ENCODE measurements around the gene CFAP61.

DNA sequence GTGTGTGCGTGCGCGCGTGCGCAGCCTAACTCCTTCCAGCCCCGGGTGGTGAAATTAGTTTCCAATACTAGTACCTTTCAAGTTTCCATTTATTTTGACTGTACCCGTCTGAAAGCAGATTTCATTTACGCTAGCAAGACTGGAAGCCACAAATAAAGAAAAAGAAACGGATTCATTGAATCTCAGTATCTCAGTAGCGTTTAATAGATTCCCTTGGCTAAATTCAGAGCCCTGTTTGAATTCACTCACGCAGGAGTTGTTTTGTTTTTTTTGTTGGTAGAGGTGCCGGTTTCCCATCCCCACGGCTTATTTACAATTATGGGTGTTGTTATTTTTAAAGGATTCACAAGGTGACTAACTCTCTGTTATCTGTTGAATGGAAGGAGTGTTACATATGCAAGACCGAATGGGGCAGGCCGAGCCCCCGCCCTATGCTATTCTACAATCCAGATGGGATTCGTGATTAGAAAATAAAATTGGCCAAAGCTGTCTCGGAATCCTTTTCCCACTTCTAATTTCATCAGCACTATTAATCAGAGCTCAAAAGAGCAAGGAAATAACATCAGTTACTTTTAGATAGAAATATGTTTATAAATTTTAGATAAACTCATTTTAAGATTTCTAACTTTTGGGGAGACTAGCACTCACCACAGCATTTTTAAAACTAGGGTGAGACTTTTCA, 313.3 kb downstream of the CFAP61 start:
- no peak for TF ChIP-seq ZNF639 (tag by site-specific recombination; IDR thresholded peaks at IDR 0.05)
- TF ChIP-seq, protein P1, sequence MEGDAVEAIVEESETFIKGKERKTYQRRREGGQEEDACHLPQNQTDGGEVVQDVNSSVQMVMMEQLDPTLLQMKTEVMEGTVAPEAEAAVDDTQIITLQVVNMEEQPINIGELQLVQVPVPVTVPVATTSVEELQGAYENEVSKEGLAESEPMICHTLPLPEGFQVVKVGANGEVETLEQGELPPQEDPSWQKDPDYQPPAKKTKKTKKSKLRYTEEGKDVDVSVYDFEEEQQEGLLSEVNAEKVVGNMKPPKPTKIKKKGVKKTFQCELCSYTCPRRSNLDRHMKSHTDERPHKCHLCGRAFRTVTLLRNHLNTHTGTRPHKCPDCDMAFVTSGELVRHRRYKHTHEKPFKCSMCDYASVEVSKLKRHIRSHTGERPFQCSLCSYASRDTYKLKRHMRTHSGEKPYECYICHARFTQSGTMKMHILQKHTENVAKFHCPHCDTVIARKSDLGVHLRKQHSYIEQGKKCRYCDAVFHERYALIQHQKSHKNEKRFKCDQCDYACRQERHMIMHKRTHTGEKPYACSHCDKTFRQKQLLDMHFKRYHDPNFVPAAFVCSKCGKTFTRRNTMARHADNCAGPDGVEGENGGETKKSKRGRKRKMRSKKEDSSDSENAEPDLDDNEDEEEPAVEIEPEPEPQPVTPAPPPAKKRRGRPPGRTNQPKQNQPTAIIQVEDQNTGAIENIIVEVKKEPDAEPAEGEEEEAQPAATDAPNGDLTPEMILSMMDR (tag by site-specific recombination; IDR thresholded peaks at IDR 0.05), result no peak
- no peak for TF ChIP-seq ZBTB8A (tag by site-specific recombination; IDR thresholded peaks at IDR 0.05)
- no peak for TF ChIP-seq ZNF791 (tag by site-specific recombination; IDR thresholded peaks at IDR 0.05)
- no peak for TF ChIP-seq ZNF266 (tag by site-specific recombination; IDR thresholded peaks at IDR 0.05; ENCODE audit: low read depth)
- no peak for TF ChIP-seq YY1 (tag by site-specific recombination; IDR thresholded peaks at IDR 0.05)
- TF ChIP-seq, protein P2, sequence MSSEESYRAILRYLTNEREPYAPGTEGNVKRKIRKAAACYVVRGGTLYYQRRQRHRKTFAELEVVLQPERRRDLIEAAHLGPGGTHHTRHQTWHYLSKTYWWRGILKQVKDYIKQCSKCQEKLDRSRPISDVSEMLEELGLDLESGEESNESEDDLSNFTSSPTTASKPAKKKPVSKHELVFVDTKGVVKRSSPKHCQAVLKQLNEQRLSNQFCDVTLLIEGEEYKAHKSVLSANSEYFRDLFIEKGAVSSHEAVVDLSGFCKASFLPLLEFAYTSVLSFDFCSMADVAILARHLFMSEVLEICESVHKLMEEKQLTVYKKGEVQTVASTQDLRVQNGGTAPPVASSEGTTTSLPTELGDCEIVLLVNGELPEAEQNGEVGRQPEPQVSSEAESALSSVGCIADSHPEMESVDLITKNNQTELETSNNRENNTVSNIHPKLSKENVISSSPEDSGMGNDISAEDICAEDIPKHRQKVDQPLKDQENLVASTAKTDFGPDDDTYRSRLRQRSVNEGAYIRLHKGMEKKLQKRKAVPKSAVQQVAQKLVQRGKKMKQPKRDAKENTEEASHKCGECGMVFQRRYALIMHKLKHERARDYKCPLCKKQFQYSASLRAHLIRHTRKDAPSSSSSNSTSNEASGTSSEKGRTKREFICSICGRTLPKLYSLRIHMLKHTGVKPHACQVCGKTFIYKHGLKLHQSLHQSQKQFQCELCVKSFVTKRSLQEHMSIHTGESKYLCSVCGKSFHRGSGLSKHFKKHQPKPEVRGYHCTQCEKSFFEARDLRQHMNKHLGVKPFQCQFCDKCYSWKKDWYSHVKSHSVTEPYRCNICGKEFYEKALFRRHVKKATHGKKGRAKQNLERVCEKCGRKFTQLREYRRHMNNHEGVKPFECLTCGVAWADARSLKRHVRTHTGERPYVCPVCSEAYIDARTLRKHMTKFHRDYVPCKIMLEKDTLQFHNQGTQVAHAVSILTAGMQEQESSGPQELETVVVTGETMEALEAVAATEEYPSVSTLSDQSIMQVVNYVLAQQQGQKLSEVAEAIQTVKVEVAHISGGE (tag by site-specific recombination; conservative IDR thresholded peaks at IDR 0.05; ENCODE audit: low read depth), result no peak
- no peak for TF ChIP-seq ZNF341 (tag by site-specific recombination; IDR thresholded peaks at IDR 0.05; ENCODE audit: low read depth)
- no peak for TF ChIP-seq ZBTB1 (tag by site-specific recombination; IDR thresholded peaks at IDR 0.05)
- no peak for TF ChIP-seq ZNF423 (tag by site-specific recombination; IDR thresholded peaks at IDR 0.05)
- TF ChIP-seq ZNF670 (tag by site-specific recombination; IDR thresholded peaks at IDR 0.05; ENCODE audit: low read depth), result no peak
- no peak for TF ChIP-seq ZBTB6 (tag by site-specific recombination; IDR thresholded peaks at IDR 0.05)
